Myometrial cell (primary cell): ENCODE data around the gene CAMK4. TPM values are rescaled to one million over a fixed set of nuclear protein-coding genes. Genes with fewer than 3 reads are reported as not detected.

Source experiments
- total RNA-seq: library from RNA; depleted of rRNA; stranded (reverse); fragments of >200 nt; gene quantifications from 2 replicates; pipeline ENCODE4 v1.2.3, GENCODE V29; 2015

CAMK4 gene
- 5.2 and 10.5 TPM in 2 replicates for total RNA-seq

GRCh38 chr5:111223787-111224560 is at the start of gene CAMK4:
CAMK4 (plus strand) TSS chr5:111224384; CDS start chr5:111224484, 100 bp downstream.

GRCh38 chr5:111512375-111513130 is 288.4 kb downstream of the CAMK4 start, which contains the start of gene STARD4:
STARD4 (minus strand) TSS chr5:111512535; CDS start chr5:111507433, 5,102 bp downstream.

Other genes with a start within 250 kb of the CAMK4 start
- 0.35 TPM in 1 of 2 replicates, not detected in the other for gene TSLP, start 152.7 kb upstream of the CAMK4 start, total RNA-seq
- gene WDR36, start 132.0 kb upstream of the CAMK4 start, total RNA-seq, result 23.4 and 34.7 TPM in 2 replicates